Measurements from ENCODE around the gene NEK1. TPM values are rescaled to one million over a fixed set of nuclear protein-coding genes. Genes with fewer than 3 reads are reported as not detected.

NEK1 gene
- total RNA-seq, 1 experiment from 2014 or later, result 12.3 TPM

GRCh38 chr4:169348541-169348940 lies 263.8 kb downstream of the NEK1 start:
- H4K5ac ChIP-seq (ENCODE audit: insufficient read length, low read depth, low read length), result no peak overlapping the region
- no peak overlapping the region for H2BK15ac ChIP-seq (ENCODE audit: low read depth, low read length)
- Mint-ChIP-seq H3K4me1 (no peaks in the 10 kb centered on the region), H3K27ac (no peak overlapping the region), H3K27me3 (ENCODE audit: low read depth) (no peaks in the 10 kb centered on the region), H3K4me3 (no peak overlapping the region), H3K9me3 (no peaks in the 10 kb centered on the region), H3K36me3 (ENCODE audit: insufficient read depth in 1 of 3, low read depth in 3 of 3) (no peaks in the 10 kb centered on the region)
- H3K79me2 ChIP-seq (ENCODE audit: insufficient read depth, low read length), result no peaks in the 10 kb centered on the region
- no peak overlapping the region for H3K27ac ChIP-seq (ENCODE audit: insufficient read length, low read depth, low read length)
- H3K4me1 ChIP-seq (ENCODE audit: insufficient read depth, low read length), result no peaks in the 10 kb centered on the region
- no peak overlapping the region for H3K4ac ChIP-seq (ENCODE audit: low read depth, low read length)
- no peak overlapping the region for H4K8ac ChIP-seq (replicated peaks; ENCODE audit: insufficient read length, low read depth, low read length)
- WGBS (ENCODE audit: extremely low coverage, insufficient read length, low lambda C conversion rate), result no CpG with 5 or more reads among the region's 4 CpGs
- H2AFZ ChIP-seq (ENCODE audit: low read length), result no peak overlapping the region
- no peak overlapping the region for H2AK5ac ChIP-seq (ENCODE audit: insufficient read length, low read length)
- no peak overlapping the region for H3K56ac ChIP-seq (ENCODE audit: insufficient read length, low read depth, low read length)
- no peaks in the 10 kb centered on the region for H3K9me3 ChIP-seq (ENCODE audit: control insufficient read depth, low read depth, low read length)
- no peaks in the 10 kb centered on the region for H3K23me2 ChIP-seq (ENCODE audit: insufficient read length, low read depth, low read length, poor library complexity, severe bottlenecking)
- H3K14ac ChIP-seq (ENCODE audit: insufficient read depth, low read length), result no peak overlapping the region
- H3K18ac ChIP-seq (ENCODE audit: insufficient read length, low read depth, low read length), result no peak overlapping the region
- no peak overlapping the region for H4K91ac ChIP-seq (ENCODE audit: insufficient read length, low read depth, low read length)
- no peak for DNase-seq
- H2BK20ac ChIP-seq (ENCODE audit: low read depth, low read length, poor library complexity, severe bottlenecking), result no peak overlapping the region
- H4K20me1 ChIP-seq (ENCODE audit: control insufficient read depth, insufficient read depth, insufficient read length), result no peaks in the 10 kb centered on the region
- no peak overlapping the region for H2BK5ac ChIP-seq (ENCODE audit: insufficient read length, low read length)
- no peak overlapping the region for H2BK120ac ChIP-seq (ENCODE audit: low read depth, low read length, poor library complexity, severe bottlenecking)
- no peaks in the 10 kb centered on the region for H3K79me1 ChIP-seq (ENCODE audit: insufficient read depth, low read depth, low read length, poor library complexity, severe bottlenecking)
- H3K23ac ChIP-seq (ENCODE audit: insufficient read length, low read depth, low read length), result no peak overlapping the region
- H2BK12ac ChIP-seq (ENCODE audit: insufficient read length, low read depth, low read length), result no peak overlapping the region
- H3T11ph ChIP-seq (ENCODE audit: low read length), result no peak overlapping the region
- H3K9ac ChIP-seq (ENCODE audit: extremely low read depth, insufficient read length, low read length), result no peak overlapping the region
- no peak for TF ChIP-seq CTCF (conservative IDR thresholded peaks at IDR 0.05)
- H3K27me3 ChIP-seq (ENCODE audit: insufficient read depth, low read length), result no peaks in the 10 kb centered on the region
- no peak overlapping the region for H3K4me2 ChIP-seq (ENCODE audit: insufficient read depth, insufficient read length, low read length)

Data from H9 (cell line).